Neuron (in vitro differentiated cells): Measurements from ENCODE around the gene NTRK3.

Experiments used
- H2AFZ ChIP-seq: one replicate; pipeline ENCODE4 v1.6.1; 2013; ENCODE audit warnings: low read depth, mild to moderate bottlenecking, inconsistent platforms, low read length, moderate library complexity
- H3K27me3 ChIP-seq: one replicate; pipeline ENCODE4 v1.6.1; 2013; ENCODE audit warnings: low read length; ENCODE audit not compliant: insufficient read depth
- H3K36me3 ChIP-seq: one replicate; pipeline ENCODE4 v1.6.1; 2013; ENCODE audit warnings: low read length; ENCODE audit not compliant: insufficient read depth
- H3K4me1 ChIP-seq: one replicate; pipeline ENCODE4 v1.6.1; 2013; ENCODE audit warnings: low read length; ENCODE audit not compliant: insufficient read depth
- H3K4me3 ChIP-seq: 2 replicates; pipeline ENCODE4 v1.5.1; 2013; ENCODE audit warnings: mild to moderate bottlenecking, low read length, moderate library complexity
- H3K9me3 ChIP-seq: one replicate; pipeline ENCODE4 v1.6.1; 2013; ENCODE audit warnings: low read length

Gene NTRK3

GRCh38 chr15:88256279-88257230 lies at the start of gene NTRK3:
NTRK3 (minus strand) TSS chr15:88256739; CDS start chr15:88256153, 586 bp downstream.
- Histone ChIP-seq H3K4me1 (peaks cover 11% of the 10 kb centered on the region), H3K9me3 (no peaks in the 10 kb centered on the region), H3K36me3 (no peaks in the 10 kb centered on the region), H3K27me3 (peaks cover 69% of the 10 kb centered on the region), H3K4me3 (peak within 1 kb of the TSS; percentile 44), H2AFZ (no peak within 1 kb of the TSS)

DNA sequence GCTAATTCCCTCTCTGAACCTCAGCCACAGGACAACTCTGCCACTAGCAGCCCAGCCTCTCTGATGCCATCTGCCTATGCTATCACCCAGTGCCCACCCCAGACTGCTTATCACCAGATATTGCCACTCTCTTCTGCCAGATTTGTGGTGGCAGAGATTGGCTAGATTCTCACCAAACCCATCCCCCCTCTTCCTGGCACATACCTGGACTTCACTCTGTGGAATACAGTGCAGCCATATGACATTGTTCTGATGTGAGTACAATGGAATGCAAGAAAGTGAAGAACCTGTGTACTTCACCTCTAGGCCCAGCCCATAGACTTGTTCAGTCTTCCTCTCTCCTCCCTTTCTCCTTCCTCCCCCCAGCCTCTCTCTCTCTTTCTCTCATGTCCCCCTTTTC lies 46.9 kb upstream of the NTRK3 start:
- no peaks in the 10 kb centered on the region for H3K27me3 ChIP-seq

DNA sequence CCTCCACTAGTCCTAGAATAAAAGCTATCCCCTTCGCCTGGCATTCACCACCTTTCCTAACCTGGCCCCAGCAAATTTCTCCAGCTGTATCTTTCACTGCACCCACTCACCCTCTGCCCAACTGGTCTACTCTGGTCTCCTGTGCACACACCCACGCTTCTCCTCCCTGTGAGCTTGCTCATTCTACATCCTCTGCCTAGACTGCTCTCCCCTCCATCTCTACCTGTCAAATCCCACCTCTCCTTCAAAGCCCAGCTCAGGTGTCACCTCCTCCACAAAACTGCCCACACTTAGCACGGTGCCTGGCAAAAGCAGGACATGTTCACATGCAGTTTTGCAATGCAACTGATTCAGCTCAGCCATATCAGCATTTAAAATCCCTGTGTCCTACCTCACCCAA lies 45.8 kb upstream of the NTRK3 start:
- Histone ChIP-seq H3K36me3 (no peaks in the 10 kb centered on the region), H2AFZ (no peak overlapping the region), H3K27me3 (no peaks in the 10 kb centered on the region), H3K4me1 (no peaks in the 10 kb centered on the region), H3K4me3 (no peak overlapping the region), H3K9me3 (no peaks in the 10 kb centered on the region)

More for the DNA sequence above, 46.9 kb upstream of the NTRK3 start:
- Histone ChIP-seq H2AFZ (no peak overlapping the region), H3K4me3 (no peak overlapping the region), H3K9me3 (no peaks in the 10 kb centered on the region), H3K4me1 (no peaks in the 10 kb centered on the region), H3K36me3 (no peaks in the 10 kb centered on the region)

- Histone ChIP-seq H3K4me1 (no peaks in the 10 kb centered on the region), H3K9me3 (no peaks in the 10 kb centered on the region), H3K27me3 (no peaks in the 10 kb centered on the region), H2AFZ (no peak overlapping the region), H3K4me3 (no peak overlapping the region), H3K36me3 (no peaks in the 10 kb centered on the region)
These were observed 44.8 kb upstream of the NTRK3 start for GRCh38 chr15:88301311-88301710.

- H2AFZ ChIP-seq = no peak overlapping the region
- no peaks in the 10 kb centered on the region for H3K27me3 ChIP-seq
- no peak overlapping the region for H3K4me3 ChIP-seq
- no peaks in the 10 kb centered on the region for H3K36me3 ChIP-seq
- no peaks in the 10 kb centered on the region for H3K9me3 ChIP-seq
- no peaks in the 10 kb centered on the region for H3K4me1 ChIP-seq
These were observed 44.3 kb upstream of the NTRK3 start for GRCh38 chr15:88300861-88301260.

- H3K4me1 ChIP-seq = no peaks in the 10 kb centered on the region
- no peaks in the 10 kb centered on the region for H3K9me3 ChIP-seq
- no peak overlapping the region for H2AFZ ChIP-seq
- no peaks in the 10 kb centered on the region for H3K27me3 ChIP-seq
- H3K36me3 ChIP-seq = no peaks in the 10 kb centered on the region
- no peak overlapping the region for H3K4me3 ChIP-seq
These were observed 43.5 kb upstream of the NTRK3 start for GRCh38 chr15:88300089-88300488.

- Histone ChIP-seq H3K36me3 (no peaks in the 10 kb centered on the region), H3K4me1 (no peaks in the 10 kb centered on the region), H3K27me3 (no peaks in the 10 kb centered on the region), H2AFZ (no peak overlapping the region), H3K4me3 (no peak overlapping the region), H3K9me3 (no peaks in the 10 kb centered on the region)
These were observed 43.0 kb upstream of the NTRK3 start for GRCh38 chr15:88299497-88299896.

DNA sequence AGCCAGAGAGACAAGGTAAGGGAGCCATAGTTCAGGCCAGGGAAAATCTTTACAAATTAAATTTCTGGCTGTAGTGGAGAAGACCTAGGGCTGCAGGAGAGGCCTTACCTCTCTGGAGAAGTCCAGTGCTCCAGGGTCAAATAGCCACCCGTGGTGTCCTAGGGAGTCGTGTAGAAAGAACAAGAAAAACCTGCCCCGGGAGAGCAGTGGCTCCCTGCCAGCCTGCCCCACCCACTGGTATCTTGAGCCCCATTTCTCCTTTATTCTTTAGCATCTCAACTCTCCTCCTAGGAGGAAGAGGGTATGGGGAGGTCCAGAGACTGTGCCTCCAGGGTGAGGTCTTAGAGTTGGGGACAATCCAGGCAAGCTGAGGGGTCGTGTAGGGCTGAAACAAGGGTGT lies 32.1 kb upstream of the NTRK3 start:
- no peaks in the 10 kb centered on the region for H3K9me3 ChIP-seq
- no peaks in the 10 kb centered on the region for H3K4me1 ChIP-seq
- peaks cover 4% of the 10 kb centered on the region for H3K27me3 ChIP-seq
- no peak overlapping the region for H2AFZ ChIP-seq
- H3K4me3 ChIP-seq = no peak overlapping the region
- H3K36me3 ChIP-seq = no peaks in the 10 kb centered on the region

DNA sequence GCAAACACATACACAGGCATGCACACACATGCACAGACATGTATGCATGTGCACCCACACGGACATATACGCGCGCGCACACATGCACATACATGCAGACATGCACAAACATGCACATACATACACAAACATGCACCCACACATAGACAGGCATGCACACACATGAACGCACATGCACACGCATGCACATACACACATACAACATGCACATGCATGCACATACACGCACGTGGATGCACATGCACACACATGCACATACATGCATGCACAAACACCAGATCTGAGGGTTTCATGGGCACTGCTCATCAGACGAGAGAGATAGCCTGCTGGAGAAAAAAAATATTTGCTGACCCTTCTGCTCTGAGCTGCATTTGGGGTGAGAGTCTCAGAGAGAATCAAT lies 31.7 kb upstream of the NTRK3 start:
- Histone ChIP-seq H2AFZ (no peak overlapping the region), H3K36me3 (no peaks in the 10 kb centered on the region), H3K4me3 (no peak overlapping the region), H3K27me3 (peaks cover 8% of the 10 kb centered on the region), H3K9me3 (no peaks in the 10 kb centered on the region), H3K4me1 (no peaks in the 10 kb centered on the region)

DNA sequence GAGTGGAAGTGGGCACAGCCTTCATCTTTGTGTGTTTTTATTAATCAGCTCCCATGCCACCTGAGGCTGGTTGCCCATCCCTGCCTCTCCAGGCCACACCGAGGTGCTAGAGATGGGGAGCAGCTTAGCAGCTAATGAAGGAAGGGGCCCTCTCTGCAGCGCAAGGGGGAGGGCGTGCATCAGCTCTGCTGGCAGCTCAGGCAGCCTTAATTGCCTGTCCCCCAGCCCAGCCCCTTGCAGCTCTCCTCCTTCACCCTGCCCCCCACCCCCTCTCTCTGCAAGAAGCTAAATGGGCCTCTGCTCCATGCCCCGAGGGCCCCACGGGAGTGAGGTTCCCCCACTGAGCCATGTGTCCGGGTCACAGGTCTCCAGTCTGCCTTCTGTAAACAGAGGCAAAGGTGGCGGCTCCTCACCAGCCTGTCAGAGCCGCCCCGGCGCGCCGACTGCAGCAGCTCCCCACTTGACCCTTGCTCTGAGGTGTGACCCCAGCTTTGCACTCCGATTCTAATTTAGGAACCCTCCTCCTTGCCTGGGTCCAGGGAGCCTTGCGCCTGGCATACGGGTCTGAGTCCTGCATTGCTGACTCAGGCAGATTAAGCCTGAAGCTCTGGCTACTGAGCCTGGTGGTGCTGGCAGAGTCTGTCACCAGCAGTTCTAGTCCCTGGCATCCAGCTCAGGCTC lies 27.9 kb upstream of the NTRK3 start:
- no peak overlapping the region for H3K4me3 ChIP-seq
- peaks cover 9% of the 10 kb centered on the region for H3K27me3 ChIP-seq
- no peaks in the 10 kb centered on the region for H3K36me3 ChIP-seq
- no peak overlapping the region for H2AFZ ChIP-seq
- no peaks in the 10 kb centered on the region for H3K4me1 ChIP-seq
- no peaks in the 10 kb centered on the region for H3K9me3 ChIP-seq

DNA sequence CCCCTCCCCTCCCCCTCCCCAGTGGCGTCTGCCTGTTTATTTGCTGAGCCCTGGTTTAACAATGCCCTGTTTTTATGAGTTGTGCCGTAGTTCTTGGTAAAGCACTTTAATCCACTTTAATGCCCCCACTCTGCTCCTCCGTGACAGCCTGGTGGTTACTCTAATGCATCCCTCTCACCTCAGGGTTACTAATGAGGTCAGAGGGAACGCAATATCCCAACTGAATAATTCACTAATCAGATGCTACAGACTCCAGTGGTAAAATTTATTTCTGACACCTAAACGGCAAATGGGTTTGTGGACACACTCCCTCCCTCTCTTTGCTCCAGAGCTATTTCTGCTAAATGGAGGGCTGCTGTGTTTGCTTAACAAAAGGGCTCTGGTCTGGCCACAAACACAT lies 26.1 kb upstream of the NTRK3 start:
- no peaks in the 10 kb centered on the region for H3K9me3 ChIP-seq
- no peaks in the 10 kb centered on the region for H3K4me1 ChIP-seq
- no peak overlapping the region for H2AFZ ChIP-seq
- no peaks in the 10 kb centered on the region for H3K36me3 ChIP-seq
- no peak overlapping the region for H3K4me3 ChIP-seq
- H3K27me3 ChIP-seq = peaks cover 9% of the 10 kb centered on the region

DNA sequence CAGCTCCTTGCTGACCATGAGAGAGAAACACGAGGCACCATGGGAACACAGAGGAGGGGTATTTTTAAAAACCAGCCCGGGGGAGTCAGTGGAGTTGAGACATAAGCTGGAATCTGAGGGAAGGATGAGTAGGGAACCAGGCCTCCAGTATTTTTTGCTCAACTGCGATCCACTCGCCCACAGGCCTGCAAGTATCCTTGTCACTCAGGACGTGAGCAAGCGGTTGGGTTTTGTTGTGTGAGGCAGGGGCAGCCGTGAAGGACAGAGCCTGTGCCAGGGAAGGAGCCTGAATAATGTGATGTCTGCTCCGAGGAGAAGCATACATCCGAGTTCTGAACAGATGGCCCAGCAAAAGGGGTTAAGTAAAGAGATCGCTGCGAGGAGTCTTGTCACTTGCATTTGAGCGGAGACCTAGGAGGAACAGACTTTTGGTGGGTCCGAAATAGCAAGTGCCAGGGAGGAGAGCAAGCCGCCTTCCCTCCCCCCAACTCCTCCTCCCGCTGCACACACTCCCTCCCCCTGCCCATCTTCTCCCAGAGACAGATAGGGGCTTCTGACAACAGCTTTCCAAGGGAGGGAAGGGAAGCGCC lies 20.4 kb upstream of the NTRK3 start:
- Histone ChIP-seq H3K9me3 (no peaks in the 10 kb centered on the region), H3K4me1 (no peaks in the 10 kb centered on the region), H3K36me3 (no peaks in the 10 kb centered on the region), H2AFZ (no peak overlapping the region), H3K27me3 (no peaks in the 10 kb centered on the region), H3K4me3 (no peak overlapping the region)

DNA sequence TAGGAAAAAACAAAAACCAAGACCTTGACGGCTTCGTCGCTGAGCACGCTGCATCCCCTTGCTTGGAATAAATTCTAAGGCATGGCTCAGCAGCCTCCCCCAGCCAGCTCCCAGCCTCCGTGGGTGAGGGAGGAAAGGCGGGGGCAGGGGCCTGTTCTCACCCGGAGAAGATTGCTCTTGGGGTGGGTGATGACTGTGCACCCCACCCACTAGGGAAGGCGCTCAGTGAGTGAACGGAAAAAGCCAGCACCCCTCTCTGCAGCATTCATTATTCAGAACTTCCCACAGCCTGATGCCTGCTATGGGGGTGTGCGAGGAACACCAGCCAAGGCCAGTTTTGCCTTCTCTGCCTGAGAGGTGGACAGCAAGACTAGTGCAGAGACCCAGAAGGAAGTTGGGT lies 19.3 kb upstream of the NTRK3 start:
- H3K9me3 ChIP-seq = no peaks in the 10 kb centered on the region
- no peaks in the 10 kb centered on the region for H3K4me1 ChIP-seq
- no peak overlapping the region for H2AFZ ChIP-seq
- H3K4me3 ChIP-seq = no peak overlapping the region
- H3K36me3 ChIP-seq = no peaks in the 10 kb centered on the region
- H3K27me3 ChIP-seq = no peaks in the 10 kb centered on the region
